Endothelial cell of hepatic sinusoid (primary cell): ENCODE measurements around the gene PHF21B.
"Not testable (repeated sequence)": the region's sequence is repeated elsewhere in the genome, so short reads cannot be mapped to it uniquely, and the experiment has no call there.

ENCODE experiments used
- in situ Hi-C: cut with HindIII; loops from 2 replicates; pipeline ENCODE4 v1.10.0; 2017; ENCODE audit warnings: low sequenced_read_pairs

Gene PHF21B

DNA sequence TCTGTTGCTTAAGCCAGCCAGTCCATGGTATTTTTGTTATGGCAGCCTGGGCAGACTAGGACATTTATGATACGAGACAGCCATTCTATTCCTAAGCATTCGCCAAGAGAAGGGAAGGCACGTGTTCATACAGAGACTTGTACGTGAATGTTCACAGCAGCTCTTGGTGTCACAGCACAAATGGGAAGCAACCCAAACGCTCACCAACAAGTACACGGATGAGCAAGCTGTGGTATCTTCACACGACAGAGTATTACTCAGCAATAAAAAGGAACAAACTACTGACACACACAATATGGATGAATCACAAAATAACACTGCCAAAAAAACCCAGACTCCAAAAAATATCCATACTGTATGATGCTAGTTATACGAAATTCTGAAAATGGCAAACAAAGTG lies 85.1 kb downstream of the PHF21B start:
- in situ Hi-C loops, result no loop called here

DNA sequence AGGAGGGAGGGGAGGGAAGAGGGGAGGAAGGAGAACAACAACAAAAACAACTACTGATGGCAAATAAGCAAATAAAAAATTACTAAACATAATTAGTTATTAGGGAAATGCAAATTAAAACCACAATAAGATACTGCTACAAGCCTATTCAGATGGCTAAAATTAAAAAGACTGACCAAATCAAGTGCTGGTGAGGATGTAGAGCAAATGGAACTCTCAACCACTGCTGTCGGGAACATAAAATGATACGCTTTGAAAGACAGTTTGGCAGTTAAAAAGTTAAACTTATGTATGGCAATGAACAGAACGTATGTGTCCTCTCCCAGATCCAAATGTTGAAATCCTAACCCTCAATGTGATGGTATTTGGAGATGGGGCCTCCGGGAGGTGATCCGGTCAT lies 85.7 kb downstream of the PHF21B start:
- in situ Hi-C loops, result no loop called here

DNA sequence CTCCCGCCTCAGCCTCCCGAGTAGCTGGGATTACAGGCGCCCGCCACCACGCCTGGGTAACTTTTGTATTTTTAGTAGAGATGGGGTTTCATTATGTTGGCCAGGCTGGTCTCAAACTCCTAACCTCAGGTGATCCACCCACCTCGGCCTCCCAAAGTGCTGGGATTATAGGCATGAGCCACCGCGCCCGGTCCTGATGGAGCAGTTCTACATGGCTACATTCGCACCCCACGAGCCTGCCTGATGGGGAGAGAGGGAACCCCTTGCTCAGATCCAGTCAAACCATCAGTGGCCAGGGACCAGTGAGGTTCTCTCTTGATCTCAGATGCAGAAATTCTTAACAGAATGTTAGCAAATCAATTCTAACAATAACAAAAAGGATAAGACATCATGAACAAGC lies 88.0 kb downstream of the PHF21B start:
- in situ Hi-C loops, result not testable (repeated sequence)

DNA sequence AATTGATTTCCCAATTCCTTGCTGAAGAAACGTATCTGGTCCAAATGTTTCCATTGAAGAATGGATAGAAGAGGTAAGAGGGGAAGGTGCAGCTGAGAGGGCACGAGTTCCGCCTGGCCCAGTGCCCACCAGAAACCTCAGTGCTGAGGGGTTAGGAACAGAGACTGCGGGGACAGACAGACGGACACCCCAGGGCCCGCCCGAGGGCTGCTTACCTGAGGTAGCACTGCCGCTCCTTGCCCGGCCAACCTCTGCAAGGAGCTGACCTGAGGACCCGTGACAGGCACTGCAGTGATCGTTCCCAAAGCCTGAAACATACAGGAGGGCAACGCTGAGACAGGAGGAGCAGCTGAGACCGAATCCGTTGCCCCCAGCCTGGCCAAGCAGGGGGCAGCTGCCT lies 89.6 kb downstream of the PHF21B start:
- in situ Hi-C loops, result no loop called here

DNA sequence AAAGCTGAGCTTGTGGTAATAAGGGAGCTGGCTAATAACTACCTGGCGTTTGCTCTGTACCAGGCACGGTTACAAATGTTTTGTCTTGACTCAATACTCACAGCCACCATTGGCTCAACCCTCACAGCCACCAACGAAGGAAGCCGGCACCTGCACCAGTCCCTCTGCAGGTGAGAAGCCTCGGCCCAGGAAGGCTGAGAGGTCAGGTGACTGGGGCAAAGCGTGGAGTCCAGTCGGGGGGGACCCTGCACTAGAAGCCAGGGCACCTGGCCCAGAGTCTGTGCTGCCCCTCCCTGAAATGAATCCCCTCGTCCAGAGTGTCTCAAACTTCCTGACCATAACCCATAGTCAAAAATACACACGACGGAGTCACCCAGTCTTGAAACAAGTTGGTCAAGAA lies 90.1 kb downstream of the PHF21B start:
- in situ Hi-C loops, result no loop called here

DNA sequence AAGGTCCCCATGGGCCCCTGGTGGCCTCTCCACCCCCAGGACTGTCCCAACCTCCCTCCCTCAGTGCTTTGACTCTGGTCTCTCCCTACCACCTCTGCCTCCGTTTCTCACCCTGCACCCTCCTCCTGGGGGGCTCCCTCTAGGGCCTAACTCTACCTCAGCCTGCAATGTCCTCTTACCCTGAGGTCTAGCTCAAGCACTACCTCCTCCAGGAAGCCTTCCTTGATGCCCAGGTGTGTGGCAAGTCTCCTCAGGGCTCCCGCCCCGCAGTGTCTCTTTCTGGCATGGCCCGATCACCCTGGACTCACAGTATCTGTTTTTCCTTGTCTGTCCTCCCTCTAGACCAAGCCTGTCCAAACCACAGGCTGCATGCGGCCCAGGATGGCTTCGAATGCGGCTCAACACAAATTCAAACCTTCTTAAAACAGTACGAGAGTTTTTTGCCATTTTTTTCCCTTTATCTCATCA lies 90.8 kb downstream of the PHF21B start:
- in situ Hi-C loops, result no loop called here

DNA sequence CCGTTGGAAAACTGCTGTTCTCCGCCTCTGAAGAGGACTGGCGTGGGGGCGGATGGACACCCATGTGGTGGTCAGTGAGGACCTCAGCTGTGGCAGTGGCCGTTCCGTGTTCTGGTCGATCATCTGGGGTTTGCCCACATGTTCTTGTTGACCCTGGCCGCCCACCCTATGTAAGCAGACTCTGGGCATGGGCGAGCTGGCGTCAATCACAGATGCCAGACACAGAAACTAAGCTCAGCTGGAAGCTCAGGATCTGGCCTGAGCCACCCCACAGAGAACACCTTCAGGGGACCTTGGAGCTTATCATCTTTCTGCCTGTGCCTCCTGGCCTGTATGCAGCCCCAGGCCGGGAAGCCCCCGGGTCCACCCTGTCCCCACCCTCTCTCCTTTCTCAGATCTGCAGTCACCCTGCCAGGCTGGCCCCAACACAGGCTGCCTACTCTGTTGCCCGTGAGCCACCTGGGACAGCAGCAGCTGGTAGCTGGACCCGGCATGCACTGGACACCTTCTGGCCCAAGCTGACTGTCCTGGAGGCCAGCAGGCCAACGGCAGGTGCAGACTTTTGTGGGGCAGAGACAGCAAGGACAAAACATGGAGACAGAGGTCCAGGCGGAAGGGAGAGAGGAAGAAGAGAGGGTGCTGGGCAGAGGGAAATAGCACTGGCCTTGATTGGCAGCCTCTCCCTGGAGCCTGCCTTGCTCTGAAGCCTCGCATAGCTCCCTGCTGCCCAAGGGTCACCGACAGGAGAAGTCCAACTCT lies 91.5 kb downstream of the PHF21B start:
- in situ Hi-C loops, result no loop called here

DNA sequence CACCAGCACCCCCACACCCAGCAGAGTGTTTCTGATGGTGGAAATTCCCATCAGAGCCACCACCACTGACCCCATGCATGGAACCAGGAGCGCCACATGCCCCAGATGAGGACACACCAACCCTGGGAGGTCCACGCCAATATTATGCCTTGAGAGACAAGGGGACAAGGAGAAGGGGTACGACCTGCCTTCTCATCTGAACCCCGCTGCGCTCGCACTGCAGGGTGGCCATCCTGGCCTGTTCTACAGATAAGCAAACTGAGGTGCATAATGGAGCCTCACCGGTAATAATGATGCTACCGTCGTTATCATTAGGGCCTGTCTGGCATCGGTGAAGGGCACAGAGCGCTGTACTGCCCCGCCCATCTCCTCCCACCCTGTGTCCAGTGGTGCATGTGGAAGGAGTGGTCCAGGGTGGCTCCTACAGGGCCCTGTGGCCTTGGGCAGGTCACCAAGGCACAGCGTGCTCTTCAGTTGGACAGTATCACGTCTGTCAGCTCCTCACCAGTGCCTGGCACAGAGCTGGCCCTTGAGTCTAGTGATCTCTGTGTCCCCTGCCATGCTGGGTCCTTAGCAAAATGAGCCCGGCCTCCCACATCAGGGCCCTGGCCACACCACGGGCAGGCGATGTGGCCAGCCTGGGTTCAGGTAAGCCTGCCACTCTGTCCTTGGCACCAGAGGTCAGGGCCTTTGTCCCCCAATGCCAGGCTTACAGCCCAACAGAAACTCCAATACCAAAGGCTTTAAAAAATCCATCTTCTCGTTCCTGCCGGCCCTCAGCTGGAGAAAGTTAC lies 92.2 kb downstream of the PHF21B start:
- in situ Hi-C loops, result no loop called here

DNA sequence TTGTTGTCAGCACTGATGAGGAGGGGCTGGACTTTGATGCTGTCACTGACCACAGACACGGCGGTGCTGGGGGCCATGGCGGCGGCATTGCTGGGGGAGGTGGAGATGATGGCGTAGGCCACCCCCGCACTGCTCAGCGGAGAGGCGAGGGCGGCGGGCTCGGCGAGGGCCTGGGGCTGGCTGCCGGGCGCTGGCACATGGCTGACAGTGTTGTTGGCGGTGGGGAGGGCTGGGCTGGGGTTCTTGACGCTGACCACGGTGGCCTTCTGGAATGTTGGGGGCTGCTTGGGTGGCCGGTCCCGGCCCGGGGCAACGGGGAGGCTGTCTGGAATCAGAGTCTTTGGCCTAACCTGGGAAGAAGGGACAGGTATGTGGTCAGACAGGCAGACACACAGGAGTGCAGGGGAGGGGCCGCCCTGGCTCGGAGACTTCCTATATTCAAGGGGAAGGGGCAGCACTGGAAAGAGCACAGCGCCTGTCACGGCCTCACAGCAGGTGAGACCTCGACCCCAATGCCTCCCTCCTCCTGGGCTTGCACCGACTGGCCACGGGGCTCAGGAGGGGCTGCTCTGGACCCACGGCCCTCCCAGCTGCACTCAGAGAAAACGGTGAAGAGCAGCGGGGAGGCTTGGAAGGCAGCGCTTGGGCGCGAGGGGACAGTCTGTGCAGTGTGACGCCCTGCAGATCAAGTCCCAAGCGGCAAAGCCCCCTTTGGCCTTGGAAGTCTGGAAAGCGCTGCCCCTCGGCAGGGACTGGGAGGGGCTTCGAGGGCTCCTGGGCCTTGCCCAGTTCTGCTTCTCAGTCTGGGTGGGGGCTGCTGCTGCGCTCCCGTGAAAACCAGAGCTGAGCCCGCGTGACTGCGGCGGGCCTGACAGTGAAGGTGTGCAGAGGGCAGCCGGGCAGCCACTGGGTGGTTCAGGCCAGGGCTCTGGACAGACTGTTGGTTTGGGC lies 93.2 kb downstream of the PHF21B start:
- in situ Hi-C loops, result no loop called here

DNA sequence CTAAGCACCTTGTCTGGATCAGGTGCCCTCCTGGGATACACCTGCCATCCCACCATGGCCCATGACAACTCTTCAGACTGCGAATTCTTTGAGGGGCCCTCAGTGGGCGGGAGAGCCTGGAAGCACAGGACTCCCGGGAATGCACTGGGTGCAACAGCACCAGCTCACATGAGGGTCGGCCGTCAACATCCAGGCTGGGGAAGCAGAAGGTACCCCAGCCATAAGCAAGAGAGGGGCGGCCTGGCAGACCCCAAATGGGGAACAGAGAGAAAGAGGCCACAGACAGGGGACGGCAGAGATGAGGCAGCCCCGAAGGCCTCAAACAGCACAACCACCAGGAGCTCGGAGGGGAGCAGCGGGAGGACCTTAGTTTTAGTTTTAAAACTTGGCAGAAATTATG lies 94.4 kb downstream of the PHF21B start:
- in situ Hi-C loops, result no loop called here

DNA sequence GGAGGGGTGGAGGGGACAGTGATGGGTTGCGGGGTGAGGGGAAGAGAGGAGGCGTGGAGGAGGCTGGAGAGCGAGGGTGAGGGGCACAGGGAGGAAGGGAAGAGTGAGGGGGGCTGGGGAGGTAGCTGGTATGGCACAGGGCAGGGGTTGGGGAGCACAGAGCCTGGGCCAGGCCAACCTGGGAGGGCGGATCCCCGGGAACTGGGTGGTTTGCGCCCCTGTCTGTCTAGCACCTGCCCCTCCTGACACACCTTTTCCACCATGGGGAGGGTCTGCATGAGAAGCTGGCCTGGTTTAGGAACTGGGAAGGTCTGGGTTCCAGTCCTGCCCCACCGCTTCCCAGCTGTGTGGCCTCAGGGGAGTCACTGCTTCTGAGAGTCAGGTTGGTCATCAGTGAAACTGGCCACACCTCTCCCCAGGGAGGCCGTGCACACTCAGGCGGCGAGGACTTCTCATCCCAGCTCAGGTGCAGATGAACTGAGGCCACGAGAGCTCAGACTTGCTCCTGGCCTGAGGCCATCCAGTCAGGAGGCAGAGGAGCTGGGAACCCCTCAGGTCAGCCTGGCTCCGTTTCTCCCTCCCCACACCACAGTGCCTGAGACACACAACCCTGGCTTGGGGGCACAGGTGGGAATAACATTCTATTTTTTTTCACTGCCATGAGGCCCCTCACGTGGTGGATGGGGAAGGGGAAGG lies 95.6 kb downstream of the PHF21B start:
- in situ Hi-C loops, result no loop called here

DNA sequence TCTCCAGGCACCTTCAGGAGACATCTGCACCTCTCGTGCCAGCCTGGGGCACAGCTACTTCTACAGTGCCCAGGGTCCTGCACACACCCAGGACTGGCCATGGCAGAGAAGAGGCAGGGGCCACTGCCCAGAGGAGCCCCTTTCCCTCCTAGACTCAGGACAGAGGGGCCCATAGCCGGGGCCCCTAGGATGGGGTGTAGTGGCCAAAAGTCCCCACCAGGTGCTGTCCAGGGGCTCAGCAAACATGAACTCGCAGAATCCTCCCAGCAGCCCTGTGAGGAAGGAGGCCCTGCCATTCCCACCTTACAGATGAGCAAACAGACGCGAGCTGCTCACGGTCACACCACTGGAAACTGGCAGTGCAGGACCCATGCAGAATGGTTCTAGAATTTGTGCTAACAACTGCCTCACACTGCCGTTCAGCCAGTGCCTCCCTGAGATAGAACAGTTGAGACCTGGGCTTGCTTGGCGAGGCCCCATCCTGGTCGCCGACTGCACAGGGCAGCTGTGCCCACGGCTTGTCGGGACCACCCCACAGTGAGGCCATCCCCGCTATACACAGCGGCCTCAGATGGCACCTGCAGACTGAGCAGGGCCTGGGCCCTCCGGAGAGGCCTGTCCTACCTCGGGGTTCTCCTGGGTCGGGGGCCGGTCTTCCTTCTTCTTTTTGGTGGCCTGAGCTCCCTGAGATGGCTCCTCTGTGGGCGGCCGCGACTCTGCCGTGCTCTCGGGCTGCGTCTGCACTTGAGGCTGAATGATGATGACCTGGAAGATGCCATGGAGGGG lies 96.4 kb downstream of the PHF21B start:
- in situ Hi-C loops, result no loop called here

DNA sequence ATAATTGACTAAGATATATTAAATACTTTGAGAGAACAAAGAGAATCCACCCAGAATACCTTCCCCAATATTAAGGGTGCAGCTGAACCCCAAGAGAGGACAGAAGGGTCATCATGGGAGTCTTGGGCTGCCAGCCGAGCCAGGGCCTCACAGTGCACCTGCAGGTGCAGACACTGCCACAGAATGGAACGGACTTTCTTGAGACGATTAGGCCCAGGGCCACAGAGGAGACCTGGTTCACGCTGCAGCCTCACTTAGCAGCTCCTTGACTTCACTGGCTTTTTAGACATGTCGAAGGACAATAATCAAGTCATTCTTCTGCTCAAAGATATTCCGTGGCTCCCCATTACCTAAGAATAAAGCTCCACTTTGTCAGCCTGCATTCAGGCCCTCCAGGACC lies 100.6 kb downstream of the PHF21B start:
- in situ Hi-C loops, result no loop called here

DNA sequence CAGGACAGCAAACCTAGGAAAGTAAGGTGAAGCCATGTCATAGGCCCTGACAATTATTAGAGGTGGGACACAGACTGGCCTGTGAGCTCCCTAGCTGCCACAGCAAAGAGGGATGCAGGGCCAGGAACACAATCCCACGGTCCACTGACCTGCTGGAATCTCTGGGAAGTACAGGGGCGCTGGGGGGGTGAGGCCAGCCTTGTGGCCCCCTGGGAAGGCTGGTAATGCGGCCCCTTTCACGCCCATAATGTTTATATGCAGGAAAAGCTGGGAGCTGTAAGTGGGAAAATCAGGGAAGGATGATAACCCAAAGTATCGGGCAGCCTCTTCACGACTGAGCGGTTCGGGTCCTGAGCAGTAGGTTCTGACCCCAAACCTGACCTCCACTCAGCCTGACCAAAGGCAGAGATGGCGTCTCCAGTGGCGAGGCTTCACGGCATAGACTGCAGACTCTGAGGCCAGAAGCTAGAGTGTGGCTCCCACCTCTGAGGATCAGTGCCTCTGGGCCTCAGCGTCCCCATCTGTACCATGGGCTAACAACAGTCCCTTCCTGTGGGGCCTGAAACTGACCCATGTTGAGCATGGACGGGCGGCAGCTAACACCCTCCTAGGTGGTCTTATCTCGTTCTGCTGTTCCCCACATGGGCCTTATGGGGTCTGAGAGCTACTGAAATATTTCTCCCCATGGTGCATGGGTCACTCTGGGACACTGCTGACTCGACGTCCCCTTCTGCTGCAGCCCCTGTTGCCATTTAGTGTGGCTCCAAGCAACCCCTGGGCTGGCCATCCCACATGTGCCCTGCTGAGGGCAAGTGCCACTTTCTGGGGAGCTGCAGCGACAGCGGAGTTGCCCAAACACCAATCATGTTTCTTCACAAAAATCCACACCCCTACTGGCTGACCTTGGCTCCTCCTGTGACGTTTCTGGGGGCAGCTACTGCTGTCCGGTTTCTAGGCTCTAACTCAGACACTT lies 101.8 kb downstream of the PHF21B start:
- in situ Hi-C loops, result no loop called here

DNA sequence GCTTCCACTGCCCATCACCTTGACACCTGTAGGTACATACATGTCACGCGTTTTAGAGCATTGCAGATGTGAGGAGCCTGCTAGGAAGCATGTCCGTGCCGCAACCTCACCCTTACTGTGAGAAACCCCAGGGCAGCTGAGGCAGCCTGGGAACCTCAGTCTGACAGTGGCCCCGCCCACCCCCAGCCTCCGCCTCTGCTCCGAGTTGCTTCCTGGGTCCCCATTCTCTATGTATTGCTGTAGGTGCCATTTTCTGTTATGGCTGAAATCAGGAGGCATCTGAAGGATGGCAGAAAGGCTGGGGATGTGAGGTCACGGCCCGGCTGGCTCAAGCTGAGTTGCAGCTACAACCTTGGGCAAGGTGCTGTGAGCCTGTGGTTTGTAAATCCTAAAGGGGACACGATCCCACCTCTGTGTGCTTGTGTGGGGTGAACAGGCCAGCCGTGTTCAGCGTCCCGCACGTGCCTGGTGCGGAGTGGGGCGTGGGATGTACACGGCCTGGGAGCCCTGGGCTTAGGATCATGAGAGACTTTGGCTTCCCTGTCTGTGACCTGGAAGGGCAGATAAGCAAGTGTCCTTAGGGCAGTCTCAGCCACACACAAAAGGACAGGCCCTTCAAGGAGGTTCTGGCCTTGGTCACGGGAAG lies 102.7 kb downstream of the PHF21B start:
- in situ Hi-C loops, result no loop called here

DNA sequence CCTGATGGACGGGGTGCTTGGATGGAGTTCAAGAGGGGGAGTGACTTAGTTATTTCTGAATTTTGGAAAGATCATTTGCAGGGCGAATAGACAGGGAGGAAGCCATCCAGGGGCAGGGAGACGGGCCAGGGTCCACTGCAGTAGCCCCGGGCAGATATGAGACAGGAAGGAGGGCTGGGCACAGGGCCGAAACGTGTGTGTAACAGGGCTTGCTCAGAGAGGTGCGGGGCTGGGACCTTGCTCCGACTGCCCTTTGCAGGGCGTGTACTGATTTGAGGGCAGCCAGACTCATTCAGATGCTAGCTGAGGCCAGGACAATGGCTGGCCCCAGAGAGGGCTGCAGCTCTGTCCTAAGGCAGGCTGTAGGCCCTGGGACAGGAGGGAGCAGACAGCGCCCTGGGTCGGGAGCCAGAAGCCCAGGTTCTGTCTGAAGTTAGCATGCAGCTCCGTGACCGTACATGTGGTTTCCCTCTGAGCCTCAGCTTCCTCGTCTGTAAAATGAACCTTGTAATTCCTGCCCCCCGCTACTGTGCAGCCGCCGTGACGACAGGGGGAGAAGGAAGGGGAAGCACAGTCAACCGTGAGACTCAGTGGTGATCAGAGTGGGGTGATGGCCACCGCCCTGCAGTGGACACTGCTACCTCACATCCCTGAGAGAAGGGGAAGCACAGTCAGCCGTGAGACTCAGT lies 103.4 kb downstream of the PHF21B start:
- in situ Hi-C loops, result no loop called here

DNA sequence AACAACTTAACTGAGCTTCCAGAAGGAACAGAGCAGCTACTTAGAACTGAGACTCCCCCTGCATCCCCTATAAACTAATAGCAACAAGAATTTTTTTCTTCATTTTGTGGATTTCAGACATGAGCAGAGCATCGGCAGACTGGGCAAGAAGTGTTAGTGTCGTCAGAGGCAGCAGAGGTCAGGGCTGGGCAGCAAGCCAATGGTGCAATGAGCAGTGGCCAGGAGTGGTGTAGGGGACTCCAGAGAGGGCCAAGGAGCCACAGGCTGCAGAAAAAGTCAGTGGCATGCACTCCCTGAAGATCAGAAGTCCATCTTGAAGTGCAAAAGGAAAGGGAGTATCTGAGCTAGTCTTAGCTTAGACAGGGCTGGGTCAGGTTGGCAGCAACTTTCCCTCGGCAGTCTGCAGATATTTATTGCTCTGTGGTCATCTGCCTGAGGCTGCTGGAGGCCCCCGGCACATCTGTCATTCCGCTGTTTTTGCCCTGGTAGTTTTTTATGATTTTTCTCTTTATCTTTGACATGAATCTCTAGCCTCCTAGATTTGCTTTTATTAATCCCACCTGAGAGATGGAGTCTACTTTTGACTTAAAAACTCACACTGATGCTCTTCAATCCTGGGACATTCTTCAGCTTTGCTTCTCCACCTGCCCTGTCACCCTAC lies 105.2 kb downstream of the PHF21B start:
- in situ Hi-C loops, result not testable (repeated sequence)
